WTC11 (cell line): ENCODE data around the gene TMEM30A.

ENCODE experiments used
- KAT7 ChIP-seq: sonication (generic); formaldehyde crosslinking; IDR thresholded peaks from 2 replicates; pipeline ENCODE4 v1.8.1; 2023; ENCODE audit warnings: missing genetic modification reagents, mild to moderate bottlenecking, borderline replicate concordance
- RELA ChIP-seq: sonication (generic); formaldehyde crosslinking; IDR thresholded peaks from 2 replicates; pipeline ENCODE4 v1.8.1; 2022; ENCODE audit warnings: missing genetic modification reagents, mild to moderate bottlenecking, borderline replicate concordance
- SMAD3 ChIP-seq: sonication (generic); formaldehyde crosslinking; IDR thresholded peaks from 2 replicates; pipeline ENCODE4 v1.8.0; 2022; ENCODE audit warnings: missing genetic modification reagents, mild to moderate bottlenecking, borderline replicate concordance
- SP1 ChIP-seq: sonication (generic); formaldehyde crosslinking; conservative IDR thresholded peaks from 2 replicates; pipeline ENCODE4 v1.8.1; 2022; ENCODE audit warnings: missing genetic modification reagents
- ZBTB21 ChIP-seq: sonication (generic); formaldehyde crosslinking; IDR thresholded peaks from 2 replicates; pipeline ENCODE4 v1.8.1; 2023; ENCODE audit warnings: mild to moderate bottlenecking, missing genetic modification reagents, borderline replicate concordance
- ZNF138 ChIP-seq: sonication (generic); formaldehyde crosslinking; conservative IDR thresholded peaks from 2 replicates; pipeline ENCODE4 v1.8.1; 2022; ENCODE audit warnings: mild to moderate bottlenecking, moderate library complexity, missing genetic modification reagents
- TF ChIP-seq, protein P1 (sequence below): fragments of 200-600 bp; IDR thresholded peaks from 2 replicates; pipeline ENCODE4 v1.8.0; 2022; ENCODE audit warnings: antibody characterized with exemption
- TF ChIP-seq, protein P2 (sequence below): sonication (generic); formaldehyde crosslinking; conservative IDR thresholded peaks from 2 replicates; pipeline ENCODE4 v1.8.1; 2023; ENCODE audit warnings: mild to moderate bottlenecking, low read depth, missing genetic modification reagents, moderate library complexity
- TF ChIP-seq, protein P3 (sequence below): sonication (generic); formaldehyde crosslinking; IDR thresholded peaks from 2 replicates; pipeline ENCODE4 v1.8.1; 2022; ENCODE audit warnings: missing genetic modification reagents, borderline replicate concordance
- TF ChIP-seq, protein P4 (sequence below): sonication (generic); formaldehyde crosslinking; IDR thresholded peaks from 2 replicates; pipeline ENCODE4 v1.8.0; 2022; ENCODE audit warnings: mild to moderate bottlenecking, missing genetic modification reagents
- TF ChIP-seq, protein P5 (sequence below): sonication (generic); formaldehyde crosslinking; IDR thresholded peaks from 2 replicates; pipeline ENCODE4 v1.8.0; 2022; ENCODE audit warnings: mild to moderate bottlenecking, missing genetic modification reagents
- TF ChIP-seq, protein P6 (sequence below): sonication (generic); formaldehyde crosslinking; IDR thresholded peaks from 2 replicates; pipeline ENCODE4 v1.8.1; 2023; ENCODE audit warnings: mild to moderate bottlenecking, missing genetic modification reagents, borderline replicate concordance

DNA sequence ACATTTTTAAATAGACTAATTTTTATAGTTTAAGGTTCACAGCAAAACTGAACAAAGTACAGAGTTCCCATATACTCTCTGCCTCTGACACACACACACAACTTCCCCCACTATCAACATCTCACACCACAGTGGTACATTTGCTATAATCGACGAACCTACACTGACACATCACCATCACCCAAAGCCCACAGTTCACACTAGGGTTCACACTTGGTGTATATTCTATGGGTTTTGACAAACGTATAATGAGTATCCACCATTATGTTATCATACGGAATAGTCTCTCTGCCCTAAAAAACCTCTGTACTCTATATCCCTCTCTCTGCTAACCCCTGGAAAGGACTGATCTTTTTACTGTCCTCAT lies 15.6 kb downstream of the TMEM30A start:
- TF ChIP-seq SP1 (CRISPR knock-in tag) (no peak), RELA (no peak), KAT7 (CRISPR knock-in tag) (no peak), ZBTB21 (CRISPR knock-in tag) (no peak), ZNF138 (no peak), SMAD3 (CRISPR knock-in tag) (no peak)
- TF ChIP-seq, protein P1, sequence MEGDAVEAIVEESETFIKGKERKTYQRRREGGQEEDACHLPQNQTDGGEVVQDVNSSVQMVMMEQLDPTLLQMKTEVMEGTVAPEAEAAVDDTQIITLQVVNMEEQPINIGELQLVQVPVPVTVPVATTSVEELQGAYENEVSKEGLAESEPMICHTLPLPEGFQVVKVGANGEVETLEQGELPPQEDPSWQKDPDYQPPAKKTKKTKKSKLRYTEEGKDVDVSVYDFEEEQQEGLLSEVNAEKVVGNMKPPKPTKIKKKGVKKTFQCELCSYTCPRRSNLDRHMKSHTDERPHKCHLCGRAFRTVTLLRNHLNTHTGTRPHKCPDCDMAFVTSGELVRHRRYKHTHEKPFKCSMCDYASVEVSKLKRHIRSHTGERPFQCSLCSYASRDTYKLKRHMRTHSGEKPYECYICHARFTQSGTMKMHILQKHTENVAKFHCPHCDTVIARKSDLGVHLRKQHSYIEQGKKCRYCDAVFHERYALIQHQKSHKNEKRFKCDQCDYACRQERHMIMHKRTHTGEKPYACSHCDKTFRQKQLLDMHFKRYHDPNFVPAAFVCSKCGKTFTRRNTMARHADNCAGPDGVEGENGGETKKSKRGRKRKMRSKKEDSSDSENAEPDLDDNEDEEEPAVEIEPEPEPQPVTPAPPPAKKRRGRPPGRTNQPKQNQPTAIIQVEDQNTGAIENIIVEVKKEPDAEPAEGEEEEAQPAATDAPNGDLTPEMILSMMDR = no peak
- TF ChIP-seq, protein P2, sequence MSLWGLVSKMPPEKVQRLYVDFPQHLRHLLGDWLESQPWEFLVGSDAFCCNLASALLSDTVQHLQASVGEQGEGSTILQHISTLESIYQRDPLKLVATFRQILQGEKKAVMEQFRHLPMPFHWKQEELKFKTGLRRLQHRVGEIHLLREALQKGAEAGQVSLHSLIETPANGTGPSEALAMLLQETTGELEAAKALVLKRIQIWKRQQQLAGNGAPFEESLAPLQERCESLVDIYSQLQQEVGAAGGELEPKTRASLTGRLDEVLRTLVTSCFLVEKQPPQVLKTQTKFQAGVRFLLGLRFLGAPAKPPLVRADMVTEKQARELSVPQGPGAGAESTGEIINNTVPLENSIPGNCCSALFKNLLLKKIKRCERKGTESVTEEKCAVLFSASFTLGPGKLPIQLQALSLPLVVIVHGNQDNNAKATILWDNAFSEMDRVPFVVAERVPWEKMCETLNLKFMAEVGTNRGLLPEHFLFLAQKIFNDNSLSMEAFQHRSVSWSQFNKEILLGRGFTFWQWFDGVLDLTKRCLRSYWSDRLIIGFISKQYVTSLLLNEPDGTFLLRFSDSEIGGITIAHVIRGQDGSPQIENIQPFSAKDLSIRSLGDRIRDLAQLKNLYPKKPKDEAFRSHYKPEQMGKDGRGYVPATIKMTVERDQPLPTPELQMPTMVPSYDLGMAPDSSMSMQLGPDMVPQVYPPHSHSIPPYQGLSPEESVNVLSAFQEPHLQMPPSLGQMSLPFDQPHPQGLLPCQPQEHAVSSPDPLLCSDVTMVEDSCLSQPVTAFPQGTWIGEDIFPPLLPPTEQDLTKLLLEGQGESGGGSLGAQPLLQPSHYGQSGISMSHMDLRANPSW = no peak
- TF ChIP-seq, protein P3, sequence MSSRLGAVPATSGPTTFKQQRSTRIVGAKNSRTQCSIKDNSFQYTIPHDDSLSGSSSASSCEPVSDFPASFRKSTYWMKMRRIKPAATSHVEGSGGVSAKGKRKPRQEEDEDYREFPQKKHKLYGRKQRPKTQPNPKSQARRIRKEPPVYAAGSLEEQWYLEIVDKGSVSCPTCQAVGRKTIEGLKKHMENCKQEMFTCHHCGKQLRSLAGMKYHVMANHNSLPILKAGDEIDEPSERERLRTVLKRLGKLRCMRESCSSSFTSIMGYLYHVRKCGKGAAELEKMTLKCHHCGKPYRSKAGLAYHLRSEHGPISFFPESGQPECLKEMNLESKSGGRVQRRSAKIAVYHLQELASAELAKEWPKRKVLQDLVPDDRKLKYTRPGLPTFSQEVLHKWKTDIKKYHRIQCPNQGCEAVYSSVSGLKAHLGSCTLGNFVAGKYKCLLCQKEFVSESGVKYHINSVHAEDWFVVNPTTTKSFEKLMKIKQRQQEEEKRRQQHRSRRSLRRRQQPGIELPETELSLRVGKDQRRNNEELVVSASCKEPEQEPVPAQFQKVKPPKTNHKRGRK (CRISPR knock-in tag) = no peak
- TF ChIP-seq, protein P4, sequence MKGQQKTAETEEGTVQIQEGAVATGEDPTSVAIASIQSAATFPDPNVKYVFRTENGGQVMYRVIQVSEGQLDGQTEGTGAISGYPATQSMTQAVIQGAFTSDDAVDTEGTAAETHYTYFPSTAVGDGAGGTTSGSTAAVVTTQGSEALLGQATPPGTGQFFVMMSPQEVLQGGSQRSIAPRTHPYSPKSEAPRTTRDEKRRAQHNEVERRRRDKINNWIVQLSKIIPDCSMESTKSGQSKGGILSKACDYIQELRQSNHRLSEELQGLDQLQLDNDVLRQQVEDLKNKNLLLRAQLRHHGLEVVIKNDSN (CRISPR knock-in tag) = no peak
- TF ChIP-seq, protein P5, sequence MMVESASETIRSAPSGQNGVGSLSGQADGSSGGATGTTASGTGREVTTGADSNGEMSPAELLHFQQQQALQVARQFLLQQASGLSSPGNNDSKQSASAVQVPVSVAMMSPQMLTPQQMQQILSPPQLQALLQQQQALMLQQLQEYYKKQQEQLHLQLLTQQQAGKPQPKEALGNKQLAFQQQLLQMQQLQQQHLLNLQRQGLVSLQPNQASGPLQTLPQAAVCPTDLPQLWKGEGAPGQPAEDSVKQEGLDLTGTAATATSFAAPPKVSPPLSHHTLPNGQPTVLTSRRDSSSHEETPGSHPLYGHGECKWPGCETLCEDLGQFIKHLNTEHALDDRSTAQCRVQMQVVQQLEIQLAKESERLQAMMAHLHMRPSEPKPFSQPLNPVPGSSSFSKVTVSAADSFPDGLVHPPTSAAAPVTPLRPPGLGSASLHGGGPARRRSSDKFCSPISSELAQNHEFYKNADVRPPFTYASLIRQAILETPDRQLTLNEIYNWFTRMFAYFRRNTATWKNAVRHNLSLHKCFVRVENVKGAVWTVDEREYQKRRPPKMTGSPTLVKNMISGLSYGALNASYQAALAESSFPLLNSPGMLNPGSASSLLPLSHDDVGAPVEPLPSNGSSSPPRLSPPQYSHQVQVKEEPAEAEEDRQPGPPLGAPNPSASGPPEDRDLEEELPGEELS (CRISPR knock-in tag) = no peak
- TF ChIP-seq, protein P6, sequence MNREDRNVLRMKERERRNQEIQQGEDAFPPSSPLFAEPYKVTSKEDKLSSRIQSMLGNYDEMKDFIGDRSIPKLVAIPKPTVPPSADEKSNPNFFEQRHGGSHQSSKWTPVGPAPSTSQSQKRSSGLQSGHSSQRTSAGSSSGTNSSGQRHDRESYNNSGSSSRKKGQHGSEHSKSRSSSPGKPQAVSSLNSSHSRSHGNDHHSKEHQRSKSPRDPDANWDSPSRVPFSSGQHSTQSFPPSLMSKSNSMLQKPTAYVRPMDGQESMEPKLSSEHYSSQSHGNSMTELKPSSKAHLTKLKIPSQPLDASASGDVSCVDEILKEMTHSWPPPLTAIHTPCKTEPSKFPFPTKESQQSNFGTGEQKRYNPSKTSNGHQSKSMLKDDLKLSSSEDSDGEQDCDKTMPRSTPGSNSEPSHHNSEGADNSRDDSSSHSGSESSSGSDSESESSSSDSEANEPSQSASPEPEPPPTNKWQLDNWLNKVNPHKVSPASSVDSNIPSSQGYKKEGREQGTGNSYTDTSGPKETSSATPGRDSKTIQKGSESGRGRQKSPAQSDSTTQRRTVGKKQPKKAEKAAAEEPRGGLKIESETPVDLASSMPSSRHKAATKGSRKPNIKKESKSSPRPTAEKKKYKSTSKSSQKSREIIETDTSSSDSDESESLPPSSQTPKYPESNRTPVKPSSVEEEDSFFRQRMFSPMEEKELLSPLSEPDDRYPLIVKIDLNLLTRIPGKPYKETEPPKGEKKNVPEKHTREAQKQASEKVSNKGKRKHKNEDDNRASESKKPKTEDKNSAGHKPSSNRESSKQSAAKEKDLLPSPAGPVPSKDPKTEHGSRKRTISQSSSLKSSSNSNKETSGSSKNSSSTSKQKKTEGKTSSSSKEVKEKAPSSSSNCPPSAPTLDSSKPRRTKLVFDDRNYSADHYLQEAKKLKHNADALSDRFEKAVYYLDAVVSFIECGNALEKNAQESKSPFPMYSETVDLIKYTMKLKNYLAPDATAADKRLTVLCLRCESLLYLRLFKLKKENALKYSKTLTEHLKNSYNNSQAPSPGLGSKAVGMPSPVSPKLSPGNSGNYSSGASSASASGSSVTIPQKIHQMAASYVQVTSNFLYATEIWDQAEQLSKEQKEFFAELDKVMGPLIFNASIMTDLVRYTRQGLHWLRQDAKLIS = no peak
